Measurements from ENCODE around the gene PREX1. TPM values are rescaled to one million over a fixed set of nuclear protein-coding genes. Genes with fewer than 3 reads are reported as not detected.

The PREX1 gene
- total RNA-seq, 1 donor = 14.1 TPM

DNA sequence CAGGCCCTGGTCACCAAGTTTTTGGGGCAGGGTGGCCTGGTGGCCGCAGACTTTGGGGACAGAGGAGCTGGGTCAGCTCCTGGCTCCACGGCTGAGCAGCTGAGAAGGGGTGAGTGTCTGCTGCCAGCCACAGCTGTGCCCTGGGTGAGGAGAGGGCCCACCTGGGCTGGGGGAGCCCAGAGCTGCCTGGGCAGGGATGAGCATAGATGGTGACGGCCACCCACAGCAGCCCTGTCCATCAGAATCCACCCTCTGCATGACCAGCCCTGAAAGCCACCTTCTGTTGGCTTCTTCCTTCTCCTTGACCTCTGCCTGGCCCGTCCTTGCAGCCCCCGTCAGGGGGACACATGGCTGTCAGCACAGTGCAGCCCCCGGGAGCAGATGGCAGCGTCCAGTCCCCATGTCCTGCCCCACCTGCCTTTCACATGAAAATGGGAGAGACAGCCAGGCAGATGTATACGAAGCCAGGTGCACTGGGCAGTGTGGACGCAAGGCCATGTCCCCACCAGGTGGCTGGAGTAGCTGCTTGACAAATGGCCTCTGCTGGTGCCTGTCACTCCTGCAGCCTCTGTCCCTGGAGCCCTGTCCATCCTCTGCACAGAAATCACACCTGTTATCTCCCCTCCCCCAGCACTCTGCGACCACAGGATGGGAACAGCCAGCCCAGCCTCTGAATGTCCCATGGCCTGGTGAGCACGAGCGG, 220.8 kb downstream of the PREX1 start:
- no peak overlapping the region for H3K27ac ChIP-seq (ENCODE audit: low read depth, low read length)
- no peak overlapping the region for H3K4me3 ChIP-seq (ENCODE audit: insufficient read depth, low read length)
- TF ChIP-seq, protein P1, sequence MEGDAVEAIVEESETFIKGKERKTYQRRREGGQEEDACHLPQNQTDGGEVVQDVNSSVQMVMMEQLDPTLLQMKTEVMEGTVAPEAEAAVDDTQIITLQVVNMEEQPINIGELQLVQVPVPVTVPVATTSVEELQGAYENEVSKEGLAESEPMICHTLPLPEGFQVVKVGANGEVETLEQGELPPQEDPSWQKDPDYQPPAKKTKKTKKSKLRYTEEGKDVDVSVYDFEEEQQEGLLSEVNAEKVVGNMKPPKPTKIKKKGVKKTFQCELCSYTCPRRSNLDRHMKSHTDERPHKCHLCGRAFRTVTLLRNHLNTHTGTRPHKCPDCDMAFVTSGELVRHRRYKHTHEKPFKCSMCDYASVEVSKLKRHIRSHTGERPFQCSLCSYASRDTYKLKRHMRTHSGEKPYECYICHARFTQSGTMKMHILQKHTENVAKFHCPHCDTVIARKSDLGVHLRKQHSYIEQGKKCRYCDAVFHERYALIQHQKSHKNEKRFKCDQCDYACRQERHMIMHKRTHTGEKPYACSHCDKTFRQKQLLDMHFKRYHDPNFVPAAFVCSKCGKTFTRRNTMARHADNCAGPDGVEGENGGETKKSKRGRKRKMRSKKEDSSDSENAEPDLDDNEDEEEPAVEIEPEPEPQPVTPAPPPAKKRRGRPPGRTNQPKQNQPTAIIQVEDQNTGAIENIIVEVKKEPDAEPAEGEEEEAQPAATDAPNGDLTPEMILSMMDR (IDR thresholded peaks at IDR 0.05; ENCODE audit: extremely low read depth, low read depth, low read length) = no peak
- H4K20me1 ChIP-seq (ENCODE audit: insufficient read depth, low read length) = no peaks in the 10 kb centered on the region
- H3K79me2 ChIP-seq (ENCODE audit: insufficient read depth, low read length) = no peaks in the 10 kb centered on the region
- peaks cover 22% of the 10 kb centered on the region for H3K27me3 ChIP-seq (ENCODE audit: insufficient read depth, low read length)
- H3K4me2 ChIP-seq (ENCODE audit: insufficient read depth, low read length) = no peak overlapping the region
- no peaks in the 10 kb centered on the region for H3K9me3 ChIP-seq (ENCODE audit: low read depth, low read length)
- H2AFZ ChIP-seq (ENCODE audit: low read length) = no peak overlapping the region
- H3K36me3 ChIP-seq (ENCODE audit: insufficient read depth, low read length) = no peaks in the 10 kb centered on the region
- no peak for DNase-seq (ENCODE audit: insufficient read length, low spot score, missing footprints)
- no peaks in the 10 kb centered on the region for H3K4me1 ChIP-seq (ENCODE audit: insufficient read depth, low read length)

DNA sequence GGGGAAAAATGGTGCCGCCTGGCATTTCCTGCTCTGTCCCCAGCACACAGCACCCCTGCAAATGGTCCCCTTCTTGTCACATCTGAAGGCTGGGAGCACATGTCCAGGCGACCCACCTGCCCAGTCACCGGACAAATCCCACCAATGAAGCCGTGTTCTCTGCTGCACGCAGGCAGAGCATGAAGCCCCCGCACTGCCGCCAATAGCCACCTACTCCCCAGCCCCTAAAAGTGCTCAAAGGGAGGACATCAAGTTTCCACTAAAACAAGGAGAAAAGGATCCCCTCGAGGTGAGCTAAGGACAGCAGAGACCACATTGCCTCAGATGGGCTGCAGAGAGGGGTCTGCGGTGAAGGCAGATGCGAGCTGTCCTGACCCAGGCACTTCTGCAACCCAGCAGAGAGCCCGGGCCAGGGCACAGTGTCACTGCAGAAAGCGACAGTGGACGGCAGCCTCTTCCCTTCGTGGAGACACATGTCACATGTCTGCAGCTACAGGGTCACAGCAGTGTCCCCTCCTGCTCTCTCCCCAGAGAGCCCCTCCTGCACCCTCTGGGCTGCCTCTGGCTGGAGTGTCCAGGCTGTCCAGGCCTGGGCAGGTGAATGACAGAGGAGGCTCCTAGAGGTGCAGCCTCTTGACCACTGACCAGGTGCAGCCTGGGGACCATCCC, 221.5 kb downstream of the PREX1 start:
- Histone ChIP-seq H3K4me3 (ENCODE audit: insufficient read depth, low read length) (no peak overlapping the region), H3K4me2 (ENCODE audit: insufficient read depth, low read length) (no peak overlapping the region), H3K27ac (ENCODE audit: low read depth, low read length) (no peak overlapping the region), H2AFZ (ENCODE audit: low read length) (no peak overlapping the region), H3K4me1 (ENCODE audit: insufficient read depth, low read length) (no peaks in the 10 kb centered on the region), H3K27me3 (ENCODE audit: insufficient read depth, low read length) (peaks cover 17% of the 10 kb centered on the region), H3K9me3 (ENCODE audit: low read depth, low read length) (no peaks in the 10 kb centered on the region), H4K20me1 (ENCODE audit: insufficient read depth, low read length) (no peaks in the 10 kb centered on the region), H3K79me2 (ENCODE audit: insufficient read depth, low read length) (no peaks in the 10 kb centered on the region), H3K36me3 (ENCODE audit: insufficient read depth, low read length) (no peaks in the 10 kb centered on the region)
- DNase-seq (ENCODE audit: insufficient read length, low spot score, missing footprints) = no peak
- TF ChIP-seq, protein P1 (IDR thresholded peaks at IDR 0.05; ENCODE audit: extremely low read depth, low read depth, low read length) = no peak

DNA sequence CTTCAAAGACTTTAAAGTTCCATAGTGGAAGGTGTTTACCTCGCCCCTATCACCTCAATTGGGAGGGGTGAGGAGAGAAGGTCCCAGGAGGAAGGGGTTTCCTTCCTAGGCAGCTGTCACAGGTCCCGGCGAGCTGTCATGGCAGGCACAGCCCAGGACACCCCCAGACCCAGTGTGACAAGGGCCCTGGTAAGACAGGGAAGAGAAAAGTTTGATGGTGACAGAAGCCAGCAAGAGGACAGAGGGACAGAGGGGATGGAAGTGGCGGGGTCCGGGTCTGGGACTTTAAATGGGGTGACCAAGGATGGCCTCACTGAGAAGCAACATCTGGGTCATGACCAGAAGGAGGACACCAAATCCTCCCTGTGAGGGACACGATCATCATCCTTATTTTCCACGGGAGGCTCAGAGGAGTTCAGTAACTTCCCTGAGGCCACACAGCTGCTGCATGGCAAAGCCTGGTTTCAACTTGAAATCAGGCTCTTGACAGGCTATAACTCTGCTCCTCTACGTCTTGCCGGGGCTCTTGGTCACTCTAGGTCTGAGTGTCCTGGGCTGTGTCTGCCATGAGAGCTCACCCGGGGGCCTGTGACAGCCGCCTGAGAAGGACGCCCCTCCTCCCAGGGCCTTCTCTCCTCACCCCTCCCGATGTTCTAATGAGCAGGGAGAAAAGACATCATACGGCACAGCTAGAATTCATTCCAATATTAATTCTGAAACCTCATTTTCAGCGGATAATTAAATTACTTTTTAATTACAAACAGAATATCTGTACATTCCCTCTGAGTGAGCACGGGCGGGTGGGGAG, 222.2 kb downstream of the PREX1 start:
- no peak overlapping the region for H3K4me2 ChIP-seq (ENCODE audit: insufficient read depth, low read length)
- TF ChIP-seq, protein P1 (IDR thresholded peaks at IDR 0.05; ENCODE audit: extremely low read depth, low read depth, low read length) = no peak
- H3K4me3 ChIP-seq (ENCODE audit: insufficient read depth, low read length) = no peak overlapping the region
- no peaks in the 10 kb centered on the region for H3K36me3 ChIP-seq (ENCODE audit: insufficient read depth, low read length)
- DNase-seq (ENCODE audit: insufficient read length, low spot score, missing footprints) = no peak
- peaks cover 16% of the 10 kb centered on the region for H3K27me3 ChIP-seq (ENCODE audit: insufficient read depth, low read length)
- no peak overlapping the region for H2AFZ ChIP-seq (ENCODE audit: low read length)
- H4K20me1 ChIP-seq (ENCODE audit: insufficient read depth, low read length) = no peaks in the 10 kb centered on the region
- H3K79me2 ChIP-seq (ENCODE audit: insufficient read depth, low read length) = no peaks in the 10 kb centered on the region
- no peaks in the 10 kb centered on the region for H3K9me3 ChIP-seq (ENCODE audit: low read depth, low read length)
- H3K27ac ChIP-seq (ENCODE audit: low read depth, low read length) = no peak overlapping the region
- no peaks in the 10 kb centered on the region for H3K4me1 ChIP-seq (ENCODE audit: insufficient read depth, low read length)

DNA sequence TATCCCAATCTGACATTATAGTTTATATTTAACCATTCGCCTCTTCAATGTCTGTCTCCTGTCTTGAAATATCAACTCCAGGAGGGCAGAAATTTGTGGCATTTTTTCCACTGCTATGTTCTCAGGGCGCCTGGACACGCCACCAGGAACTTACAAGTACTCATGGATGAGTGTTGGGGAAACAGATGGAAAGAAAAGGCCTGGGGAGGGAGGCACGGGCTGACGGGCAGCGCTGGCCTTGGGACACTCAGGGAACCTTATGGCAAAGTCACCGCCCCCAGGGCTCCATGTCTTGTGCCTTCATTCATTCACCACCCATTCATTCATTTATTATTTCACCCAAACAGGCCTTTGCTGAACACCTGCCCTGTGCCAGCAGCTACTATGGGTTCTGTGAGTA, 222.9 kb downstream of the PREX1 start:
- Histone ChIP-seq H3K4me1 (ENCODE audit: insufficient read depth, low read length) (no peaks in the 10 kb centered on the region), H2AFZ (ENCODE audit: low read length) (no peak overlapping the region), H3K79me2 (ENCODE audit: insufficient read depth, low read length) (no peaks in the 10 kb centered on the region), H3K36me3 (ENCODE audit: insufficient read depth, low read length) (no peaks in the 10 kb centered on the region), H3K27ac (ENCODE audit: low read depth, low read length) (no peak overlapping the region), H4K20me1 (ENCODE audit: insufficient read depth, low read length) (no peaks in the 10 kb centered on the region), H3K27me3 (ENCODE audit: insufficient read depth, low read length) (peaks cover 11% of the 10 kb centered on the region), H3K4me3 (ENCODE audit: insufficient read depth, low read length) (no peak overlapping the region), H3K9me3 (ENCODE audit: low read depth, low read length) (no peaks in the 10 kb centered on the region), H3K4me2 (ENCODE audit: insufficient read depth, low read length) (no peak overlapping the region)
- TF ChIP-seq, protein P1 (IDR thresholded peaks at IDR 0.05; ENCODE audit: extremely low read depth, low read depth, low read length) = no peak
- DNase-seq (ENCODE audit: insufficient read length, low spot score, missing footprints) = no peak

All from osteoblast (primary cell).